HEK293 (cell line): ENCODE results near the gene PTGES.
A peak's percentile ranks its signal among the peaks of the same experiment; 100 is the strongest.
"Not testable (repeated sequence)": the region's sequence is repeated elsewhere in the genome, so short reads cannot be mapped to it uniquely, and the experiment has no call there.

Source experiments
- CTCF ChIA-PET: fragments of 350-600 bp; formaldehyde crosslinking; extraction: SDS; loops from one replicate; lab custom pipeline; 2021; ENCODE audit warnings: antibody characterized with exemption; lab: Yijun Ruan, JAX
- POLR2A ChIA-PET: fragments of 300-600 bp; formaldehyde crosslinking; extraction: SDS; loops from one replicate; lab custom pipeline; 2020; ENCODE audit warnings: antibody characterized with exemption, inconsistent platforms; lab: Yijun Ruan, JAX
- H3K27ac ChIP-seq: fragments of 200-500 bp; sonication (Bioruptor generic); 2 replicates; pipeline ENCODE4 v1.5.1; 2014; ENCODE audit warnings: low read depth, low read length, control low read depth, inconsistent platforms; ENCODE audit errors: extremely low read depth
- H3K36me3 ChIP-seq, 2 experiments: fragments of 200-500 bp in 1 of 2; sonication (Bioruptor generic) in 1 of 2; 1 replicate in 1 of 2; 2 replicates in 1 of 2; pipeline ENCODE4 v1.5.1; 2014 to 2017; ENCODE audit warnings: inconsistent platforms in 2 of 2, low read length in 2 of 2; ENCODE audit not compliant: control insufficient read depth in 2 of 2, insufficient read depth in 1 of 2
- H3K4me1 ChIP-seq: fragments of 200-500 bp; sonication (Bioruptor generic); 2 replicates; pipeline ENCODE4 v1.5.1; 2014; ENCODE audit warnings: mild to moderate bottlenecking, low read length, inconsistent platforms; ENCODE audit not compliant: control insufficient read depth, insufficient read depth
- H3K4me3 ChIP-seq: 2 replicates; pipeline ENCODE4 v1.5.1; 2011; ENCODE audit warnings: low read depth, mild to moderate bottlenecking, control low read depth, low read length, moderate library complexity
- H3K9me3 ChIP-seq: fragments of 200-500 bp; sonication (Bioruptor generic); 2 replicates; pipeline ENCODE4 v1.5.1; 2014; ENCODE audit warnings: low read depth, low read length, inconsistent platforms; ENCODE audit not compliant: control insufficient read depth, insufficient read depth
- KLF9 ChIP-seq: fragments of 450-650 bp; formaldehyde crosslinking; IDR thresholded peaks from 2 replicates; pipeline ENCODE4 v1.5.1; 2016; ENCODE audit warnings: missing biosample characterization, missing genetic modification characterization, low read depth
- MEIS1 ChIP-seq: sonication (generic); formaldehyde crosslinking; IDR thresholded peaks from 2 replicates; pipeline ENCODE4 v1.8.1; 2022; ENCODE audit warnings: missing genetic modification reagents, mild to moderate bottlenecking, borderline replicate concordance
- MYNN ChIP-seq: fragments of 450-650 bp; formaldehyde crosslinking; IDR thresholded peaks from 2 replicates; pipeline ENCODE4 v1.5.1; 2016; ENCODE audit warnings: missing biosample characterization, missing genetic modification characterization, borderline replicate concordance
- MZF1 ChIP-seq: fragments of 450-650 bp; formaldehyde crosslinking; IDR thresholded peaks from 2 replicates; pipeline ENCODE4 v1.5.1; 2017; ENCODE audit warnings: missing biosample characterization, missing genetic modification characterization, borderline replicate concordance
- PRDM1 ChIP-seq: fragments of 450-650 bp; formaldehyde crosslinking; IDR thresholded peaks from 2 replicates; pipeline ENCODE4; 2016; ENCODE audit warnings: missing biosample characterization, missing genetic modification characterization
- ZNF132 ChIP-seq: fragments of 450-650 bp; formaldehyde crosslinking; IDR thresholded peaks from 2 replicates; pipeline ENCODE4 v1.5.1; 2017; ENCODE audit warnings: missing biosample characterization, missing genetic modification characterization, borderline replicate concordance
- ZNF146 ChIP-seq: fragments of 450-650 bp; formaldehyde crosslinking; IDR thresholded peaks from 2 replicates; pipeline ENCODE4 v1.5.1; 2016; ENCODE audit warnings: missing biosample characterization, missing genetic modification characterization
- ZNF202 ChIP-seq: fragments of 450-650 bp; formaldehyde crosslinking; IDR thresholded peaks from 2 replicates; pipeline ENCODE4 v1.5.1; 2016; ENCODE audit warnings: missing biosample characterization, missing genetic modification characterization, borderline replicate concordance
- ZNF24 ChIP-seq: fragments of 450-650 bp; formaldehyde crosslinking; IDR thresholded peaks from 2 replicates; pipeline ENCODE4 v1.5.1; 2016; ENCODE audit warnings: missing biosample characterization, missing genetic modification characterization
- ZNF248 ChIP-seq: fragments of 450-650 bp; formaldehyde crosslinking; IDR thresholded peaks from 2 replicates; pipeline ENCODE4 v1.5.1; 2017; ENCODE audit warnings: missing biosample characterization, missing genetic modification characterization
- ZNF362 ChIP-seq: fragments of 450-650 bp; formaldehyde crosslinking; IDR thresholded peaks from 2 replicates; pipeline ENCODE4 v1.5.1; 2016; ENCODE audit warnings: missing biosample characterization, missing genetic modification characterization
- ZNF529 ChIP-seq: fragments of 450-650 bp; formaldehyde crosslinking; IDR thresholded peaks from 2 replicates; pipeline ENCODE4 v1.5.1; 2017; ENCODE audit warnings: missing genetic modification characterization, missing biosample characterization; ENCODE audit not compliant: insufficient replicate concordance
- ZNF549 ChIP-seq: fragments of 450-650 bp; IDR thresholded peaks from 2 replicates; pipeline ENCODE4 v1.5.1; 2018; ENCODE audit warnings: missing biosample characterization, missing genetic modification characterization, mild to moderate bottlenecking, inconsistent platforms, moderate library complexity
- ZNF639 ChIP-seq: fragments of 450-650 bp; formaldehyde crosslinking; IDR thresholded peaks from 2 replicates; pipeline ENCODE4 v1.5.1; 2016; ENCODE audit warnings: missing biosample characterization, missing genetic modification characterization
- ZNF645 ChIP-seq: fragments of 450-650 bp; formaldehyde crosslinking; IDR thresholded peaks from 2 replicates; pipeline ENCODE4; 2016; ENCODE audit warnings: missing biosample characterization, missing genetic modification characterization
- ZNF692 ChIP-seq: fragments of 450-650 bp; formaldehyde crosslinking; IDR thresholded peaks from 2 replicates; pipeline ENCODE4 v1.5.1; 2016; ENCODE audit warnings: missing biosample characterization, missing genetic modification characterization
- ZNF701 ChIP-seq: fragments of 450-650 bp; formaldehyde crosslinking; IDR thresholded peaks from 2 replicates; pipeline ENCODE4 v1.5.1; 2016; ENCODE audit warnings: missing biosample characterization, missing genetic modification characterization

PTGES gene

GRCh38 chr9:129760784-129761183 is 7.9 kb upstream of the PTGES start:
- TF ChIP-seq ZNF146 (tag by site-specific recombination), result peak; percentile 64
- TF ChIP-seq, all 188 proteins: peak for 1; not testable (repeated sequence) for 187
- H3K4me3 ChIP-seq, H3K36me3 ChIP-seq, H3K9me3 ChIP-seq, H3K27ac ChIP-seq, H3K4me1 ChIP-seq, POLR2A ChIA-PET: not testable (repeated sequence)
- CTCF ChIA-PET, result interaction anchor here (1.4 to 4.0 kb wide), 4 partner anchors 23 to 34 kb away, joined by 7 to 21 read pairs (median 14); no protein-coding TSS in a partner anchor

GRCh38 chr9:129759804-129760502 is 7.1 kb upstream of the PTGES start:
- Histone ChIP-seq H3K9me3 (no peaks in the 10 kb centered on the region), H3K27ac (no peak overlapping the region), H3K4me3 (no peak overlapping the region), H3K36me3 (no peaks in the 10 kb centered on the region), H3K4me1 (no peaks in the 10 kb centered on the region)
- ChIA-PET CTCF (interaction anchor here (1.0 to 2.2 kb wide), 4 partner anchors 10 to 117 kb away, joined by 5 to 18 read pairs (median 8); no protein-coding TSS in a partner anchor), POLR2A (interaction anchor here (0.7 to 1.0 kb wide), 3 partner anchors 17 to 1089 kb away, joined by 3 to 12 read pairs (median 3); no protein-coding TSS in a partner anchor)
- TF ChIP-seq PRDM1 (tag by site-specific recombination) (no peak), MYNN (tag by site-specific recombination) (no peak), ZNF132 (tag by site-specific recombination) (no peak), KLF9 (tag by site-specific recombination) (no peak), ZNF701 (no peak), ZNF549 (tag by site-specific recombination) (no peak), ZNF639 (tag by site-specific recombination) (no peak), ZNF24 (tag by site-specific recombination) (no peak), ZNF202 (tag by site-specific recombination) (no peak), ZNF692 (tag by site-specific recombination) (no peak), ZNF529 (tag by site-specific recombination) (no peak), ZNF362 (tag by site-specific recombination) (no peak), ZNF645 (tag by site-specific recombination) (no peak), ZNF248 (tag by site-specific recombination) (no peak), MZF1 (tag by site-specific recombination) (no peak), MEIS1 (CRISPR knock-in tag) (no peak)
